Peyer's patch (tissue), 4 donors: ENCODE data around the gene C8B. TPM values are rescaled to one million over a fixed set of nuclear protein-coding genes. Genes with fewer than 3 reads are reported as not detected.

Source experiments
- DNase-seq, 3 donors: peaks; one replicate each; pipeline ENCODE4 v3.0.0-alpha.2; 2017 to 2019
- H3K27ac ChIP-seq, 4 donors: fragments of 200-600 bp; sonication (generic); one replicate each; pipeline ENCODE4 v1.5.1; 2016 to 2019
- H3K27me3 ChIP-seq, 2 donors: fragments of 200-600 bp; sonication (generic); one replicate each; pipeline ENCODE4 v1.5.1; 2019
- H3K36me3 ChIP-seq, 3 donors: fragments of 200-600 bp; sonication (generic); one replicate each; pipeline ENCODE4 v1.5.1; 2016 to 2019
- H3K4me1 ChIP-seq, 4 donors: fragments of 200-600 bp; sonication (generic); one replicate each; pipeline ENCODE4 v1.5.1; 2016 to 2019
- H3K4me3 ChIP-seq, 4 donors: fragments of 200-600 bp; sonication (generic); 1 replicate in 3 of 4; 2 replicates in 1 of 4; pipeline ENCODE4 v1.5.1; 2016 to 2019; ENCODE audit warnings: mild to moderate bottlenecking in 1 of 4
- H3K9me3 ChIP-seq, 4 donors: fragments of 200-600 bp; sonication (generic); one replicate each; pipeline ENCODE4 v1.5.1; 2016 to 2019; ENCODE audit warnings: mild to moderate bottlenecking in 1 of 4
- POLR2A ChIP-seq, 2 donors: fragments of 450-650 bp; IDR thresholded peaks; one replicate each; pipeline ENCODE4 v1.5.1; 2017; ENCODE audit warnings: antibody characterized with exemption in 2 of 2, mild to moderate bottlenecking in 2 of 2, moderate library complexity in 2 of 2
- total RNA-seq, 4 donors: library from RNA; depleted of rRNA; stranded (reverse); fragments of >200 nt; gene quantifications; one replicate each; pipeline ENCODE4 v1.1.0, GENCODE V29; 2016
- TF ChIP-seq, protein P1 (sequence below), 6 experiments: fragments of 450-650 bp in 4 of 6; fragments of 200-600 bp in 2 of 6; sonication (generic) in 1 of 6; IDR thresholded peaks; one replicate each; pipeline ENCODE4 v1.5.1; 2017 to 2019; ENCODE audit warnings: antibody characterized with exemption in 6 of 6, mild to moderate bottlenecking in 3 of 6, moderate library complexity in 1 of 6

Gene C8B
- total RNA-seq, 4 donors from 2014 or later: not detected

DNA sequence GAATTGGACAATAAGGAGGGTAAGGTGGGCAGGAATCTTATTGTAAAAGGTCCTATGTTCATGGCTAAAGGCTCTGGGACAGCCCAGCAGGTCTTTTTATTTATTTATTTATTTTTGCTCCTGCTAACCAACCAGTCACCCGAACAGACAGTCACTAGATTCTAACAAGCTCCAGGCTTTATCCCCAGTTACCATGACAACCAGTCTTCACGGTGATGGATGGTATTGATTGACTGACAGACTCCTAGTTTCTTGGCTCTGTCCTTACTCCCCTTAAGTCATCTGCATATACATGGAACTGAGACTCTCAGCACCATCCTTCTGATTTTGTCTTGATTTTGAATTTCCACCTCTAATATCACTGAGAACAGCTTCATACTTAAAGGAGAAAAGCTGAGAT, 66.9 kb downstream of the C8B start:
- Histone ChIP-seq H3K36me3 (no peaks in the 10 kb centered on the region), H3K9me3 (no peaks in the 10 kb centered on the region), H3K4me3 (no peak overlapping the region), H3K4me1 (no peaks in the 10 kb centered on the region), H3K27me3 (no peaks in the 10 kb centered on the region), H3K27ac (no peak overlapping the region)
- DNase-seq: no peak
- TF ChIP-seq, protein P1, sequence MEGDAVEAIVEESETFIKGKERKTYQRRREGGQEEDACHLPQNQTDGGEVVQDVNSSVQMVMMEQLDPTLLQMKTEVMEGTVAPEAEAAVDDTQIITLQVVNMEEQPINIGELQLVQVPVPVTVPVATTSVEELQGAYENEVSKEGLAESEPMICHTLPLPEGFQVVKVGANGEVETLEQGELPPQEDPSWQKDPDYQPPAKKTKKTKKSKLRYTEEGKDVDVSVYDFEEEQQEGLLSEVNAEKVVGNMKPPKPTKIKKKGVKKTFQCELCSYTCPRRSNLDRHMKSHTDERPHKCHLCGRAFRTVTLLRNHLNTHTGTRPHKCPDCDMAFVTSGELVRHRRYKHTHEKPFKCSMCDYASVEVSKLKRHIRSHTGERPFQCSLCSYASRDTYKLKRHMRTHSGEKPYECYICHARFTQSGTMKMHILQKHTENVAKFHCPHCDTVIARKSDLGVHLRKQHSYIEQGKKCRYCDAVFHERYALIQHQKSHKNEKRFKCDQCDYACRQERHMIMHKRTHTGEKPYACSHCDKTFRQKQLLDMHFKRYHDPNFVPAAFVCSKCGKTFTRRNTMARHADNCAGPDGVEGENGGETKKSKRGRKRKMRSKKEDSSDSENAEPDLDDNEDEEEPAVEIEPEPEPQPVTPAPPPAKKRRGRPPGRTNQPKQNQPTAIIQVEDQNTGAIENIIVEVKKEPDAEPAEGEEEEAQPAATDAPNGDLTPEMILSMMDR (IDR thresholded peaks at IDR 0.05): no peak
- no peak for TF ChIP-seq POLR2A (IDR thresholded peaks at IDR 0.05)

DNA sequence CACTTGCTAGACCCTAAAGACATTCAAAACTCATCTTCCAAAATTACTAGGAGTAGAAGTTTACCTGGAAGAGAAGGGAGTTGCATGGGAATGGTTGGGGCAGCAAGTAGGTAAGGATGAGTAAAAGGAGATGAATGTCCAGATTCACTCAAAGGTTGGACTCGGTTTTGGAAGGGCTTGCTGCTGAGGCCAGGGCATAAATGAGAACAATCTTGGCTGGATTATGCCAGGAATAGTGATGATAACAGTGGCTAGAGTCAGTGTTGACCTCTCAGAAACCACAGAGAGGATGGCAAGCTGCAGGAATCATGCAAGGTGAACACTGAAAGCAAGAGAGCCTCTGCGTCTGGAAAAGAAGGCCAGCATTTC, 67.8 kb downstream of the C8B start:
- Histone ChIP-seq H3K9me3 (no peaks in the 10 kb centered on the region), H3K36me3 (no peaks in the 10 kb centered on the region), H3K4me3 (no peak overlapping the region), H3K4me1 (no peaks in the 10 kb centered on the region), H3K27me3 (no peaks in the 10 kb centered on the region), H3K27ac (no peak overlapping the region)
- TF ChIP-seq, protein P1 (IDR thresholded peaks at IDR 0.05): no peak
- DNase-seq: no peak

DNA sequence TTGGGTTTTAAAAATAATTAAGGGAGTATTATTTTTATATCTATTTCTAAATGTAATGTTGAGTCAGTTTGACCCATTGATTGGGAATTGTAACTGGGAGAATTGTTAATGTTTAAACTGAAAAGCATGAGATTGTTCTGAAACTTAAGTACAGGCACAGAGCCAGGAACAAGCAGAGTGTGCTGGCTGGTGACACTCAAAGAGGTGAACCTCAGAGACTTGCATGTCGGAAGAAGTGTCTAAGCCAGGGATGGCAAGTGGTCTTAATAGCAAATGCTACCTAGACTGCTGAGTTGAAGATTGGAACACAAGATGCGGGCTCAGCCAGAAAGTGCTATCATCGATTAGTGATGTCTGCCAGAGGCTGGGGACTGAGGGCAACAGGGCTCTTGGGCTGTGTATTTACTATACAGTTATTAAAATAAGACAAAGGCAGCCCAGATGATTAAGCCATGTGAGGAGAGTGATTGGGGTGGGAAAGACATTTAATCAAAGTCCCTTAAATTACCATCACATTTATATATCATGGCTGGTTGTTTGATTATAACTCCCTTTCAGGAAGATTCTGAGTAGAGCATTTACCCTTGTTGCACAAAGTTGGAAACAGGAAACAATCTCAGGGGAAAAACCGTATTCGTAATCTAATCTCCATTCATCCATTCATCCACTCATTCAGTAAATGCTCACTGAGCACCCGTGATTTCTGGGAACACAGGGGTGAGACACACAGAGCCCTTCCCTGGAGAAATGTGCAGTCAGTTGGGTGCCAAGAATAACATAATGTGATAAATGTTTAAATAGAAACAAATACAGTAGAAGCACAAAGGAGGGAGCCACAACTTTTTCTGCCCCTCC, 68.4 kb downstream of the C8B start:
- H3K27ac ChIP-seq: no peak overlapping the region
- no peak for DNase-seq
- H3K27me3 ChIP-seq: no peaks in the 10 kb centered on the region
- no peaks in the 10 kb centered on the region for H3K36me3 ChIP-seq
- no peaks in the 10 kb centered on the region for H3K9me3 ChIP-seq
- TF ChIP-seq POLR2A (IDR thresholded peaks at IDR 0.05): no peak
- TF ChIP-seq, protein P1 (IDR thresholded peaks at IDR 0.05): no peak
- H3K4me3 ChIP-seq: no peak overlapping the region
- H3K4me1 ChIP-seq: no peaks in the 10 kb centered on the region

DNA sequence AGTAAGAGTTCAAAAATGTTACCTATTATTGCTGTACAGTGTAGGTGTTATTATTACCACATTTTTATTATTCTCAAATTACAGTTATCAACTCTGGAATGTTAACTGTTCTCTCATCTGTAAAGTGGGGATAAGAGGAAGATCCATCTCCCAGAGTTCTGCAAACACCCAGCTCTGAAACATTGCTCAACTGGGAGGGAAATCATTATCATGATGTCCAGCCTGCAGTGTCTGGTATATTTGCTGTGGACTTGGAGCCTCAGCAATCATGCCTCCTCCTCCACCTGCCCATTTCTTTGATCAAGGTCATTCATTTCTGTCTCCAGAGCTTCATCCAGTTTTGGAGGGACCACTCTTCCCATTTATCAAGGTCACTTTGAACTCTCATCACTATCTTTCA, 71.8 kb downstream of the C8B start:
- no peak for DNase-seq
- Histone ChIP-seq H3K27me3 (no peaks in the 10 kb centered on the region), H3K4me1 (no peaks in the 10 kb centered on the region), H3K9me3 (no peaks in the 10 kb centered on the region), H3K4me3 (no peak overlapping the region), H3K36me3 (no peaks in the 10 kb centered on the region), H3K27ac (no peak overlapping the region)
- TF ChIP-seq, protein P1 (IDR thresholded peaks at IDR 0.05): no peak
- no peak for TF ChIP-seq POLR2A (IDR thresholded peaks at IDR 0.05)

DNA sequence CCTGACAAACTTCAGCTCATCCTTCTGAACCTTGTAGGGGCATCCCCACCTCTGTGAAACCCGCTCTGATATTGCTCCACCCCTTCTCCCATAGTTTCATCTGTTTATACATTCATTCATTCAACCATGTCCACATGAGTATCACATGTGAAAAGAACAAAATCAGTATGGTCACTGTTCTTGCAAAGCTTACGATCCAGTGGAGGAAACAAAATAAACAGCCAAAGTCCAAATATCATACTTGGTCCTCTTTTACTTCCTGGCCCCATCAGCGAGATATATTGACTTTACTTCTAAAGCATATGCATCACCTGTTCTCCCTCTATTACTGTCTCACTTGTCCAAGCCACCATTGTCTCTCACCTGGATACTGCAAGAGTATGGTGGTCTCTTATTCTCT, 75.6 kb downstream of the C8B start:
- no peak overlapping the region for H3K27ac ChIP-seq
- H3K4me1 ChIP-seq: no peaks in the 10 kb centered on the region
- H3K4me3 ChIP-seq: no peak overlapping the region
- no peaks in the 10 kb centered on the region for H3K27me3 ChIP-seq
- DNase-seq: no peak
- no peaks in the 10 kb centered on the region for H3K9me3 ChIP-seq
- no peaks in the 10 kb centered on the region for H3K36me3 ChIP-seq
- TF ChIP-seq, protein P1 (IDR thresholded peaks at IDR 0.05): no peak
- TF ChIP-seq POLR2A (IDR thresholded peaks at IDR 0.05): no peak
